ENCODE data around the gene EXOC2.
A peak's percentile ranks its signal among the peaks of the same experiment; 100 is the strongest.
"Not testable (repeated sequence)": the region's sequence is repeated elsewhere in the genome, so short reads cannot be mapped to it uniquely, and the experiment has no call there.

The EXOC2 gene

GRCh38 chr6:621931-622330 is 71.0 kb downstream of the EXOC2 start:
- no peak for DNase-seq

GRCh38 chr6:620950-621349 is 72.0 kb downstream of the EXOC2 start:
- DNase-seq = no peak

GRCh38 chr6:620166-620565 is 72.8 kb downstream of the EXOC2 start:
- DNase-seq = no peak

GRCh38 chr6:617456-618100 is 75.4 kb downstream of the EXOC2 start:
- no peak for DNase-seq

- no peak for DNase-seq
These were observed 79.0 kb downstream of the EXOC2 start for GRCh38 chr6:613981-614380.

- DNase-seq = no peak
These were observed 81.0 kb downstream of the EXOC2 start for GRCh38 chr6:611928-612327.

GRCh38 chr6:610882-611281 is 82.1 kb downstream of the EXOC2 start:
- DNase-seq = no peak

- DNase-seq = no peak
These were observed 83.0 kb downstream of the EXOC2 start for GRCh38 chr6:609905-610304.

- DNase-seq = no peak
These were observed 86.0 kb downstream of the EXOC2 start for GRCh38 chr6:606829-607379.

- DNase-seq = not testable (repeated sequence)
These were observed 87.0 kb downstream of the EXOC2 start for GRCh38 chr6:605895-606294.

- no peak for DNase-seq
These were observed 88.4 kb downstream of the EXOC2 start for GRCh38 chr6:604579-604978.

- DNase-seq = no peak
These were observed 89.7 kb downstream of the EXOC2 start for GRCh38 chr6:603265-603664.

- no peak for DNase-seq
These were observed 93.1 kb downstream of the EXOC2 start for GRCh38 chr6:599576-600448.

GRCh38 chr6:593907-594212 is 99.1 kb downstream of the EXOC2 start:
- no peak for DNase-seq

GRCh38 chr6:593139-593906 is 99.6 kb downstream of the EXOC2 start:
- peak; percentile 56 for DNase-seq

- no peak for DNase-seq
These were observed 103.8 kb downstream of the EXOC2 start for GRCh38 chr6:589090-589489.

- no peak for DNase-seq
These were observed 106.4 kb downstream of the EXOC2 start for GRCh38 chr6:586553-586952.

- no peak for DNase-seq
These were observed 109.3 kb downstream of the EXOC2 start for GRCh38 chr6:583635-584034.

GRCh38 chr6:583116-583515 is 109.8 kb downstream of the EXOC2 start:
- no peak for DNase-seq

GRCh38 chr6:582370-582769 is 110.6 kb downstream of the EXOC2 start:
- DNase-seq = no peak

- no peak for DNase-seq
These were observed 113.6 kb downstream of the EXOC2 start for GRCh38 chr6:579339-579738.

GRCh38 chr6:572596-573265 is 120.2 kb downstream of the EXOC2 start:
- no peak for DNase-seq

- DNase-seq = no peak
These were observed 121.0 kb downstream of the EXOC2 start for GRCh38 chr6:571892-572291.

Measured in stimulated activated CD4-positive, alpha-beta T cell treated with anti-CD3 and anti-CD28 coated beads, Interleukin-4, amount 100 ng/mL, for 1 hour (primary cell).